HG02973 (cell line): ENCODE data around the gene PSMF1.

Source experiments
- ATAC-seq: cut with Tn5 transposase; IDR thresholded peaks from one replicate; pipeline ENCODE4 v1.9.1; 2021; ENCODE audit warnings: moderate library complexity; ENCODE audit not compliant: unreplicated experiment

PSMF1 gene

GRCh38 chr20:1163653-1164052, 45.3 kb downstream of the PSMF1 start:
- ATAC-seq = no peak

GRCh38 chr20:1164871-1165270, 46.5 kb downstream of the PSMF1 start:
- no peak for ATAC-seq

GRCh38 chr20:1165521-1165920, 47.1 kb downstream of the PSMF1 start:
- ATAC-seq = no peak

GRCh38 chr20:1165941-1166340, 47.5 kb downstream of the PSMF1 start:
- no peak for ATAC-seq

GRCh38 chr20:1166948-1167720, 48.7 kb downstream of the PSMF1 start:
- ATAC-seq = no peak

GRCh38 chr20:1169224-1169623, 50.8 kb downstream of the PSMF1 start:
- no peak for ATAC-seq

GRCh38 chr20:1171461-1172093, 53.2 kb downstream of the PSMF1 start:
- no peak for ATAC-seq

- ATAC-seq = no peak
Measured at GRCh38 chr20:1173698-1174097, 55.3 kb downstream of the PSMF1 start.

- no peak for ATAC-seq
Measured at GRCh38 chr20:1174787-1175186, 56.4 kb downstream of the PSMF1 start.

GRCh38 chr20:1177680-1178079, 59.3 kb downstream of the PSMF1 start:
- no peak for ATAC-seq

- ATAC-seq = no peak
Measured at GRCh38 chr20:1178103-1178502, 59.7 kb downstream of the PSMF1 start.

- no peak for ATAC-seq
Measured at GRCh38 chr20:1178623-1179022, 60.2 kb downstream of the PSMF1 start.

GRCh38 chr20:1180949-1181348, 62.5 kb downstream of the PSMF1 start:
- no peak for ATAC-seq

GRCh38 chr20:1182106-1182505, 63.7 kb downstream of the PSMF1 start:
- no peak for ATAC-seq

GRCh38 chr20:1183153-1183552, 64.8 kb downstream of the PSMF1 start:
- ATAC-seq = no peak

- no peak for ATAC-seq
Measured at GRCh38 chr20:1184260-1184637, 65.8 kb downstream of the PSMF1 start.

GRCh38 chr20:1184638-1185315, 66.4 kb downstream of the PSMF1 start, which contains the start of gene TMEM74B:
TSS of gene TMEM74B (minus strand) at chr20:1184981. CDS start at chr20:1183801, 1,180 bp downstream.
- no peak for ATAC-seq

- no peak for ATAC-seq
Measured at GRCh38 chr20:1185316-1185741, 66.9 kb downstream of the PSMF1 start.

- no peak for ATAC-seq
Measured at GRCh38 chr20:1185790-1186334, 67.5 kb downstream of the PSMF1 start.

- no peak for ATAC-seq
Measured at GRCh38 chr20:1186367-1186991, 68.1 kb downstream of the PSMF1 start.

GRCh38 chr20:1187605-1188171, 69.3 kb downstream of the PSMF1 start:
- ATAC-seq = no peak
